HEK293T (cell line): Measurements from ENCODE around the gene EHMT2.
"Not testable (repeated sequence)": the region's sequence is repeated elsewhere in the genome, so short reads cannot be mapped to it uniquely, and the experiment has no call there.

ENCODE experiments used
- CTCF ChIA-PET: fragments of 350-600 bp; formaldehyde crosslinking; extraction: SDS; loops from one replicate; lab custom pipeline; 2021; ENCODE audit warnings: antibody characterized with exemption, inconsistent platforms; lab: Yijun Ruan, JAX
- POLR2A ChIA-PET: fragments of 350-600 bp; formaldehyde crosslinking; extraction: SDS; loops from one replicate; lab custom pipeline; 2020; ENCODE audit warnings: antibody characterized with exemption, inconsistent platforms; lab: Yijun Ruan, JAX
- DNase-seq: peaks from one replicate; pipeline ENCODE4 v3.0.0; 2012; ENCODE audit warnings: mixed read lengths; ENCODE audit errors: extremely low spot score
- ARNT ChIP-seq: fragments of 450-650 bp; IDR thresholded peaks from 2 replicates; pipeline ENCODE4 v1.6.1; 2017; ENCODE audit warnings: mild to moderate bottlenecking
- BHLHE40 ChIP-seq: fragments of 450-650 bp; IDR thresholded peaks from 2 replicates; pipeline ENCODE4 v1.6.1; 2016; ENCODE audit warnings: mild to moderate bottlenecking, moderate library complexity, borderline replicate concordance
- CTBP1 ChIP-seq: fragments of 450-650 bp; IDR thresholded peaks from 2 replicates; pipeline ENCODE4 v1.6.1; 2016; ENCODE audit warnings: borderline replicate concordance
- ELF4 ChIP-seq: fragments of 450-650 bp; IDR thresholded peaks from 2 replicates; pipeline ENCODE4 v1.6.1; 2017; ENCODE audit warnings: antibody characterized with exemption
- FOXA1 ChIP-seq: fragments of 450-650 bp; IDR thresholded peaks from 2 replicates; pipeline ENCODE4 v1.6.1; 2016; ENCODE audit warnings: mild to moderate bottlenecking
- FOXK2 ChIP-seq: fragments of 450-650 bp; IDR thresholded peaks from 2 replicates; pipeline ENCODE4 v1.6.1; 2016; ENCODE audit warnings: mild to moderate bottlenecking
- FOXM1 ChIP-seq: fragments of 450-650 bp; IDR thresholded peaks from 2 replicates; pipeline ENCODE4 v1.6.1; 2017; ENCODE audit warnings: mild to moderate bottlenecking, borderline replicate concordance
- HDGF ChIP-seq: fragments of 450-650 bp; IDR thresholded peaks from 2 replicates; pipeline ENCODE4 v1.6.1; 2017; ENCODE audit warnings: antibody characterized with exemption, borderline replicate concordance
- L3MBTL2 ChIP-seq: fragments of 450-650 bp; conservative IDR thresholded peaks from 2 replicates; pipeline ENCODE4 v1.6.1; 2016; ENCODE audit warnings: mild to moderate bottlenecking
- LEF1 ChIP-seq: fragments of 450-650 bp; IDR thresholded peaks from 2 replicates; pipeline ENCODE4 v1.6.1; 2017; ENCODE audit warnings: mild to moderate bottlenecking, borderline replicate concordance
- NFRKB ChIP-seq: fragments of 450-650 bp; IDR thresholded peaks from 2 replicates; pipeline ENCODE4 v1.6.1; 2016; ENCODE audit warnings: mild to moderate bottlenecking, moderate library complexity
- SP1 ChIP-seq: fragments of 450-650 bp; IDR thresholded peaks from 2 replicates; pipeline ENCODE4 v1.6.1; 2017
- SUZ12 ChIP-seq: fragments of 450-650 bp; IDR thresholded peaks from 2 replicates; pipeline ENCODE4 v1.6.1; 2016; ENCODE audit warnings: mild to moderate bottlenecking
- TARDBP ChIP-seq: fragments of 450-650 bp; IDR thresholded peaks from 2 replicates; pipeline ENCODE4 v1.6.1; 2016
- ZNF384 ChIP-seq: fragments of 450-650 bp; IDR thresholded peaks from 2 replicates; pipeline ENCODE4 v1.6.1; 2016
- TF ChIP-seq, protein P1 (sequence below): fragments of 450-650 bp; IDR thresholded peaks from 2 replicates; pipeline ENCODE4 v1.6.1; 2016

Gene EHMT2

DNA sequence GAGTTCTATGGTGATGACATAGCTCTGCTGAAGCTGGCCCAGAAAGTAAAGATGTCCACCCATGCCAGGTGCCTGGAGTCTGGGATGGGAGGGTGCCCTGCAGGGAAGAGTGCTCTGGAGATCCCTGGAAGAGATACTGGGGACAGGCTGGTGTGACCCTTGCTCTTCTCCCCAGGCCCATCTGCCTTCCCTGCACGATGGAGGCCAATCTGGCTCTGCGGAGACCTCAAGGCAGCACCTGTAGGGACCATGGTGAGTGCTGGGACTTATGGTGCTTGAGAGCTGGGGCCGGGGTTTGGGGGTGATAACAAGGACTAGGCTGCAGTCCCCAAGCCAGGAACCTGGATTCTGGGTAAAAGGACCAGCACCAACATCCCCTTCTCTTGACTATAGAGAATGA, 46.2 kb upstream of the EHMT2 start:
- no peak for DNase-seq
- TF ChIP-seq ARNT (no peak), FOXA1 (no peak), TARDBP (no peak), ELF4 (no peak), CTBP1 (no peak), L3MBTL2 (no peak), ZNF384 (no peak), FOXM1 (no peak), SUZ12 (no peak), NFRKB (no peak), FOXK2 (no peak), SP1 (no peak), LEF1 (no peak)
- TF ChIP-seq, protein P1, sequence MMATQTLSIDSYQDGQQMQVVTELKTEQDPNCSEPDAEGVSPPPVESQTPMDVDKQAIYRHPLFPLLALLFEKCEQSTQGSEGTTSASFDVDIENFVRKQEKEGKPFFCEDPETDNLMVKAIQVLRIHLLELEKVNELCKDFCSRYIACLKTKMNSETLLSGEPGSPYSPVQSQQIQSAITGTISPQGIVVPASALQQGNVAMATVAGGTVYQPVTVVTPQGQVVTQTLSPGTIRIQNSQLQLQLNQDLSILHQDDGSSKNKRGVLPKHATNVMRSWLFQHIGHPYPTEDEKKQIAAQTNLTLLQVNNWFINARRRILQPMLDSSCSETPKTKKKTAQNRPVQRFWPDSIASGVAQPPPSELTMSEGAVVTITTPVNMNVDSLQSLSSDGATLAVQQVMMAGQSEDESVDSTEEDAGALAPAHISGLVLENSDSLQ = no peak
- CTCF ChIA-PET = no interaction called here
- POLR2A ChIA-PET = no interaction called here

DNA sequence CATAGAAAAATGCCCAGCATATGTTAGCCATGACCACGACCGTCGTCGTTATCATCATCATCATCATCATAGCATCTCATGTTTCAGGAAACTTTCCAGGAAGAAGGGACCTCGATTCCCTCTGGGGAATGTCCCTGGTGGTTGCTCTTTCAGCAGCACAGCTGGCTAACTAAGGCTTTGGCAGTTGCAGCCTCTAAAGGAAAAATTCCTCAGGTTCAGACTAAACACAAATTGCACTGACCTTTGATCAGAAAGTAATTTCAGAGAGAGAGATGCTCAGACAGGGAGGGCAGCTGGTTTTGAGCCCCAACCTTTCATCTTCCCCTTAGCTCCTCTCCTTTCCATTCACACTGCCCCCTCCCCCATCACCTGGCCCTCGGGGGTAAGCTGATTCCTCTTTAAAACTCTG, 42.8 kb upstream of the EHMT2 start:
- ChIA-PET CTCF (interaction anchor here (0.9 to 1.9 kb wide), 2 partner anchors 12 to 165 kb away, joined by 5 to 10 read pairs; no protein-coding TSS in a partner anchor), POLR2A (interaction anchor here (0.6 to 3.0 kb wide), 2 partner anchors 9 to 207 kb away, joined by 3 to 11 read pairs; no protein-coding TSS in a partner anchor)
- TF ChIP-seq BHLHE40 (no peak), L3MBTL2 (no peak), ELF4 (no peak), TARDBP (no peak), NFRKB (no peak), SUZ12 (no peak), LEF1 (no peak)
- DNase-seq = no peak

DNA sequence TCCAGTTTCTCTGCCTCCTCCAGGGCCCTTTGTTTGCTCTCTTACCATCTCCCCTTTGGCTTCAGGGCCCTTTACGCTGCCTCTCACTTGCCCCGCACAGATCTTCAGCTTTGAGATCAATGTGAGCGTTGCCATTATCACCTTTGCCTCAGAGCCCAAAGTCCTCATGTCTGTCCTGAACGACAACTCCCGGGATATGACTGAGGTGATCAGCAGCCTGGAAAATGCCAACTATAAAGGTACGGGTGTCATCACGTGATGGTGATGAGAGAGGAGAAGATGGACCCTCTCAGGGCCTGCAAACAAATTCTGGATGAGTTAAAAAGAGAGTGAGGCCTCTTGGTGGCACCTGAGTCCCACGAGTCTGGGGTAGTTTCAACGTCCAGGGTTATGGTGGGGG, 38.3 kb upstream of the EHMT2 start:
- ChIA-PET CTCF (no interaction called here), POLR2A (no interaction called here)
- no peak for TF ChIP-seq BHLHE40
- TF ChIP-seq CTBP1 = no peak
- no peak for TF ChIP-seq TARDBP
- no peak for TF ChIP-seq SUZ12
- no peak for TF ChIP-seq LEF1
- TF ChIP-seq ARNT = no peak
- no peak for TF ChIP-seq FOXA1
- no peak for DNase-seq

DNA sequence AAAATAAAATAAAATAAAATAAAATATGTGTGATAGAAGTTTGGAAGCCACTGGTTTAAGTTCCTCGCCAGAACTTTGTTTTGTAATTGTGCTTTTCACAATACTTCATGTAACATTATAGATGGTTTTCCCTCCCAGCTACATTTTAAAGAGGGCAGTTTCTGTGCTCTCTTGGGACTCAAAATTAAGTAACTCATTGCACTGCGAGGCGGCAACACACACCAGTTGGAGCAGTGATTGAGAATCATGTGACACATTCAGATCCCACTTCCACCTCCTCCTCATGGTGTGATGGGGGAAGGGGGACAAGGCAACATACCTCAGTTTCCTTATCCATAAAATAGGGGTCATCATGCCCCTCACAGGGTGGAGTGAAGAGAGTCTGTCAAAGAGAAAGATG, 37.5 kb upstream of the EHMT2 start:
- no peak for DNase-seq
- POLR2A ChIA-PET = no interaction called here
- CTCF ChIA-PET = no interaction called here
- TF ChIP-seq TARDBP (no peak), NFRKB (no peak), ARNT (no peak), L3MBTL2 (no peak), FOXM1 (no peak), FOXA1 (no peak)

DNA sequence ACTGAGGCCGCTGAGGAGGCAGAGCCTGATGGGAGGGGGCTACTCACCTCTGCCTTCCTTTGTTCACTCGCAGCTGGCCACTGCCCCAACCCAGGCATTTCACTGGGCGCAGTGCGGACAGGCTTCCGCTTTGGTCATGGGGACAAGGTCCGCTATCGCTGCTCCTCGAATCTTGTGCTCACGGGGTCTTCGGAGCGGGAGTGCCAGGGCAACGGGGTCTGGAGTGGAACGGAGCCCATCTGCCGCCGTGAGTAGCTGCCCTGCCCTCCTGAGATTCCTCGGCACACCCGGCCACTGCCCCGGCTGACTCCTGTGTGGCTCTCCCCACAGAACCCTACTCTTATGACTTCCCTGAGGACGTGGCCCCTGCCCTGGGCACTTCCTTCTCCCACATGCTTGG, 36.0 kb upstream of the EHMT2 start:
- POLR2A ChIA-PET = no interaction called here
- DNase-seq = no peak
- TF ChIP-seq ZNF384 (no peak), HDGF (no peak), NFRKB (no peak), FOXK2 (no peak), TARDBP (no peak), CTBP1 (no peak), ELF4 (no peak), L3MBTL2 (no peak), FOXA1 (no peak), LEF1 (no peak), SUZ12 (no peak), ARNT (no peak), SP1 (no peak), FOXM1 (no peak), BHLHE40 (no peak)
- TF ChIP-seq, protein P1 = no peak
- CTCF ChIA-PET = no interaction called here

DNA sequence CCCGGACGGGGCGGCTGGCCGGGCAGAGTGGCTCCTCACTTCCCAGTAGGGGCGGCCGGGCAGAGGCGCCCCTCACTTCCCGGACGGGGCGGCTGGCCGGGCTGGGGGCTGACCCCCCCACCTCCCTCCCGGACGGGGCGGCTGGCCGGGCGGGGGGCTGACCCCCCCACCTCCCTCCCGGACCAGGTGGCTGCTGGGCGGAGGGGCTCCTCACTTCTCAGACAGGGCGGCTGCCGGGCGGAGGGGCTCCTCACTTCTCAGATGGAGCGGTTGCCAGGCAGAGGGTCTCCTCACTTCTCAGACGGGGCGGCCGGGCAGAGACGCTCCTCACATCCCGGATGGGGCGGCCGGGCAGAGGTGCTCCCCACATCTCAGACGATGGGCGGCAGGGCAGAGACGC, 34.6 kb upstream of the EHMT2 start:
- CTCF ChIA-PET, DNase-seq: not testable (repeated sequence)

DNA sequence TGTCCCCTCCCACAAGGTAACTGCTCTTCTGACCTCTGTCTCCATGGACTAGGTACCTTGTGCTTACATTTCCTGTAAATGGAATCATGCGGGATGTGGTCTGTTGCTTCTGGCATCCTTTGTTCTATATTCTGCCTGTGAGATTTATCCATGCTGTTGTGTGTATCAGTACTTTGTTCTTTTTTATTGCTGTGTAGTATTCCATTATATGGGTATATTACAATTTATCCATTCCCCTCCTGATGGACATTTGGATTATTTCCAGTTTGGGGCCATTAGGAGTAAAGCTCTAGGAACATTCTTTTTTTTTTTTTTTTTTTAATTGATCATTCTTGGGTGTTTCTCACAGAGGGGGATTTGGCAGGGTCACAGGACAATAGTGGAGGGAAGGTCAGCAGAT, 33.5 kb upstream of the EHMT2 start:
- DNase-seq = no peak
- CTCF ChIA-PET = no interaction called here
- TF ChIP-seq, protein P1 = no peak
- no peak for TF ChIP-seq FOXA1
- no peak for TF ChIP-seq CTBP1
- no peak for TF ChIP-seq SP1
- no peak for TF ChIP-seq ARNT
- no peak for TF ChIP-seq FOXM1
- no peak for TF ChIP-seq NFRKB
- no peak for TF ChIP-seq SUZ12
- TF ChIP-seq BHLHE40 = no peak
- no peak for TF ChIP-seq ZNF384
- POLR2A ChIA-PET = no interaction called here

More for the DNA sequence above, 34.6 kb upstream of the EHMT2 start:
- POLR2A ChIA-PET = not testable (repeated sequence)
